HG02870 (cell line): Measurements from ENCODE around the gene SLC22A5.
A peak's percentile ranks its signal among the peaks of the same experiment; 100 is the strongest.
"Not testable (repeated sequence)": the region's sequence is repeated elsewhere in the genome, so short reads cannot be mapped to it uniquely, and the experiment has no call there.

Source experiments
- ATAC-seq: cut with Tn5 transposase; IDR thresholded peaks from one replicate; pipeline ENCODE4 v1.9.1; 2021; ENCODE audit warnings: mild to moderate bottlenecking, moderate library complexity; ENCODE audit not compliant: unreplicated experiment

Gene SLC22A5

DNA sequence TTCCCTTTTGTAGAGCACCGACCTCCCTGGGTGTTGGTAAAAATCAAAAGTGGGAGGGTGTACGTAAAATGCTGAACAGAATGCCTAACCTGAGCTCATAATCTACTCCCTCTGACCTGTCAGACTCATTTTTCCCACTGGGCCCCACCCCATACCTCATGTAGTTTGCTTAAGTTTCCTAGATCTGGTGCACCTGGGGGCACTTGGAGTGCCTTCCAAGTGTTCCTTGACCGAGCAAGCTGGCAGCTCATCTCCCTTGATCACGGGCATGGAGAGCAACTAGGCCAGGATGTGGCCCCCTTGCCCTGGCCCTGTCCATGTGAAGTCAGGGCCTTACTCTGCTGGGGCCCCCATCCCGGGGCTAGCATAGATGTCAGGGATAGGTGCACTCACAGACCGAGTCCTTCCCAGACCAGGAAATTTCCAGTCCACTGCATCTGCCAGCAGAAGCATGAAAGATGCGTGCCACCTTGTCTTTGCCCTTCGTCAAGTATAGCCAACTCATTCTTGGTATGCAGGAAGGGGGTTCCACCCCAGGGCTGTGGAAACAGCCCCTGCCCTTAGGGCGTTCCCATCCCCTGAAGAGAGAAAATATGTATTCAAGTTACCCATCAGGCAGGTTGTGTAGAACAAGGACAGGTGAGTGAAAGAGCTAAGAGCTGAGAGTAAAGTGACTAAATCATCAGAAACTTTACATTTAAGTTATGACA is 41.9 kb downstream of the SLC22A5 start:
- ATAC-seq = peak; percentile 10

DNA sequence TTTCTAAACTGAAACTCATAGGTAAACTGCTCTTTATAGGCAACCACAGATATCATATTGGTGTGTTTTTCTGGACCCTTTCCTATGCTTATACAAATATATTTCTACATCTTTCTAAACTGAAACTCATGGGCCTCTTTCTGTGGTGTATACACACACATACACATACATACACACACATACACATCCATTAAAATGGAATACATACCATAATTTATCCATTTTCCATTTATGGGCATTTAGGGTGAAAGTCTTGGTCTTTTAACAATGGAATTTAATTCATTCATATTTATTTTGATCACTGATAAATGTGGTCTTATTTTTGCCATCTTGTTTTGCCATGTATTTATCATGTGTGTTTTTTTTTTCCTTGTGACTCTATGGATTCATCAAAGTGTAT is 44.1 kb downstream of the SLC22A5 start:
- no peak for ATAC-seq

DNA sequence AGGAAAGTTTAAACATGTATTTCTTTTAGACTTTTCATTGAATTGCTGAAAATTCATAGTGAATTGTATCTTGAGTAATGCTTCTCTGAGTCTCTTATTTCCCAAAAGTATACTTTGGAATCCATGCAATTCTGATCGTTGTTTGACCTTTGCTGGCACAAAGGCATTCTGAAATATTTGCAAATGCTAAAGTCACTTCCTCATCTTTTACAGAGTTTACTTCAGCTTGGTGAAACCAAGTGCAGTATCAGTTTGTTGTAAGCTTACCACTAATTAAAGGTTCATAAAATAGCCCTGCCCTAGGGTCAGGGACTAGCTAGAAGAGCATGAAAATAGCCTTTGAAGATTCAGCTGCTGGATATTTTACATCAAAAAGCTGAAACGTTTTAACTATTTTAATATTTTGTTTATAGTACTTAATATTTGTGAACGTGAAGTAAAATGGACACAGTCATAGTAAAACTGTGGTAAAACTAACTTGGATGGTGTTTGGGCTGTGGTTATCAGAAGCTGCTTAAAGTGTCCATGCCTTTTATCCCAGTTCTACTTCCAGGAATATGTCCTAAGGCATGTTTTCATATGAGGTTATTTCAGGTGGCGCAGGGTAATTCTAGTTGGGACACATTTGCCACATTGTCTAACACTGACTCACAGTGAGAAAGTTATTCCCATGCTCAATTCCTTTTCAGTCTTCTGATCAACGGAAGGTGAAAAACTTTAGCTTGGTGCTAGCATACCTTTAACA is 45.3 kb downstream of the SLC22A5 start:
- no peak for ATAC-seq

DNA sequence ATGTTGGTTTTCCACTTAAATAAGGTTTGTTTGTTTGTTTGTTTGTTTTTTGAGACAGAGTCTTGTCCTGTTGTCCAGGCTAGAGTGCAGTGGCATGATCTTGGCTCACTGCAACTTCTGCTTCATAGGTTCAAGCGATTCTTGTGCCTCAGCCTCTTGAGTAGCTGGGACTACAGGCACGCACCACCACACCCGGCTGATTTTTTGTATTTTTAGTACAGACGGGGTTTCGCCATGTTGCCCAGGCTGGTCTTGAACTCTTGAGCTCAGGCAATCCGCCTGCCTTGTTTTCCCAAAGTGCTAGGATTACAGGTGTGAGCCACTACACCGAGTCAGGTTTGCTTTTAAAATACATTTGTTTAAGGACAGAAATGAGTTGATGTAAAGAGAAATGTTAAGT is 46.0 kb downstream of the SLC22A5 start:
- ATAC-seq = not testable (repeated sequence)

DNA sequence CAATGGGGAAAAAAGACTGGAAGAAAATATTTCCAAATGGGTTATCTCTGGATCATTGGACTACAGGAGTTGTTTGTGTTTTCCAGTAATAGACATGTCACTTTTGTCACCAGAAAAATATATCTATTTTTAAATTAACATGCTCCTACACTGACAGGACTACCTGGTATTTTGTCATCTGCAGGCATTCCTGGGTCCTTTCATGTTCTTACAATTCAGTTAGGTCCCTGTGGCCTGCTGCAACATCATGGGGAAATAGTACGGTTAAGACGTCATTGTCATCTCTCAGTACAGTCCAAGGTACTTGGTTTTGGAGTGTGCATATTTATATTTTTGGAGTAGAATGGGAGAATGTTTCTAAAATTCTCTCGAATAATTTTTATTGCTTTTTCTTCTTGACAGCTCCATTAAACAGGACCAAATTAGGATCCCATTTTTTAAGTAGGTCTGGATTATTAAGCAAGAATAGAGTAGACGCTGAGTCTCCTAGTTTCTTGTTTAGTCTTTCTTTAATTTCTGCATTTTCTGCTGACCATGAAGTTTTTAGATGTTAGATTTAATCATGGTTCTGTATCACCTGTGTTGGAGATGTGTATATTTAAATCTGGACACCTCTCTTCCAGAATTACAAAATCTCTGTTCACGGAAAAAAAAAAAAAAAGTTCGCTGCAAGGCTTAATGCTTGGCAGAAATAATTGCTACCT is 46.9 kb downstream of the SLC22A5 start:
- ATAC-seq = no peak

DNA sequence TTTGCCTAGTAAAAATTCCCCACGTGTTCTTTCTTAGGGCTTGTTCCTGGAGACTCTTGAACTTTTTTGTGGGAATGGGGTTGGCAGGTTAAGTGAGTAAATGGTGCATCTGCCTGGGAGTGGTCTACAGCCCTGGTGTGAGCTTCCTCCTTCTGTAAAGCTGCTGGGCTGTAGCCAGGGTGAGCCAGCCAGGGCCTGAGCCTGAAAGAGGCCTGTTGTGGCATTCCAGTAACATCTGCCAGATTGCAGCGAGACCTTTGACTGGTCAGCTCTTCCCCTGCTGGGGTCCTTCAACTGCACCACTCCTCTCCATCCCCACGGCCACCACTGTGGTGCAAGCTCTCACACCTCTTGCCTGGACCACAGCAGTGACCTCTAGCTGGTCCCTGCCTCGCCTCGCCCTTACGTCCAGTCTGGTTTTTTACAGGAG is 47.5 kb downstream of the SLC22A5 start:
- no peak for ATAC-seq

DNA sequence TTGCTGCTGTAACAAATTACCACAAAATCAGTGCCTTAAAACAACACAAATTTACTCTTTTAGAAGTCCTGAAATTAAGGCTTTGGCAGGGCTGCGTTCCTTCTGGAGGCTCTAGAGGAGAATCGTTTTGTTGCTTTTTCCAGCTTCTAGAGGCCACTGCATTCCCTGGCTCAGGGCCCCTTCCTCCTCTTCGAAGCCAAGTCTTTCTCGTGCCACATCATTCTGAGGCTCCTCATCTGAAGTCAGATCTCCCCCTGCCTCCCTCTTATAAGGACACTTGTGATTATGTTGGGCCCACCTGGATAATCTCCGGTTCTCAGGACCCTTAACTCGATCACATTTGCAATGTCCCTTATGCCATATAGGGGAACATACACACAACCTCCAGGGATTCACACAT is 48.0 kb downstream of the SLC22A5 start:
- ATAC-seq = no peak

DNA sequence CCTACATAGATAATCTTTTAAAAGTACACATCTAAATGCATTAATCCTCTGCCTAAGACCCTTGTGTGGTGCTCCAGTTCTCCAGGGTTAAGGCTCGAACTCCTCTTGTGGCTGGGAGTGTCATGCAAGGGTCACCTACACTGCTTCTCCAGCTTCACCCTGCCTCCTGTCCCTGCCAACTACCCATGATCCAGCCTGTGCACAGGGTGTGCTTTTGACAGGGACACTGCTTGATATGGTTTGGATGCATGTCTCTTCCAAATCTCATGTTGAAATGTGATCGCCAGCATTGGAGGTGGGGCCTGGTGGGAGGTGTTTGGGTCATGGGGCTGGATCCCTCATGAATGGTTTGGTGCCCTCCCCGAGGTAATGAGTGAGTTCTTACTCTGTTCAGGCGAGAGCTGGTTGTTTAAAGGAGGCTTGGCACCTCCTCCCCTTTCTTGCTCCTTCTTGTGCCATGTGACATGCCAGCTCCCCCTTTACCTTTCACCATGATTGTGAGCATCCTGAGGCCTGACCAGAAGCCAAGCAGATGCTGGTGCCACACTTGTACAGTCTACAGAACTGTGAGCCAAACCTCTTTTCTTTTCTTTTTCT is 48.5 kb downstream of the SLC22A5 start:
- ATAC-seq = no peak

DNA sequence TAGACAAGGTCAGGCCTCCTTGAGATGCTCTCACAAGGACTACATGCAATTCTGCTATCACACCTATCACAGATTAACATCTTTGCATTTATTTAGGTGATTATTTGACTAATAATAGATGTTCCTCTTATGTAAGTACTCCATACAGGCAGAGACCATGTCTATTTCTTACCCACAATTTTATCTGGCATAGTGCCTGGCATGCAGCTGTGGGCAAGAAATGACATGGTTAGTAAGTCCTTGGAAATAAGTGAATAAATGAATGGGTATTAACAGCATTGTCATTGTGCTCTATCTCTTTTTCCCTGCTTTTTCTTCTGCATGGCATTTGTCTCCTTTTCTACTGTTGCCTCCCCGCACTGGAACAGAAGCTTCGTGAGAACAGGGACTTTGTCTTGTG is 49.4 kb downstream of the SLC22A5 start:
- ATAC-seq = no peak

DNA sequence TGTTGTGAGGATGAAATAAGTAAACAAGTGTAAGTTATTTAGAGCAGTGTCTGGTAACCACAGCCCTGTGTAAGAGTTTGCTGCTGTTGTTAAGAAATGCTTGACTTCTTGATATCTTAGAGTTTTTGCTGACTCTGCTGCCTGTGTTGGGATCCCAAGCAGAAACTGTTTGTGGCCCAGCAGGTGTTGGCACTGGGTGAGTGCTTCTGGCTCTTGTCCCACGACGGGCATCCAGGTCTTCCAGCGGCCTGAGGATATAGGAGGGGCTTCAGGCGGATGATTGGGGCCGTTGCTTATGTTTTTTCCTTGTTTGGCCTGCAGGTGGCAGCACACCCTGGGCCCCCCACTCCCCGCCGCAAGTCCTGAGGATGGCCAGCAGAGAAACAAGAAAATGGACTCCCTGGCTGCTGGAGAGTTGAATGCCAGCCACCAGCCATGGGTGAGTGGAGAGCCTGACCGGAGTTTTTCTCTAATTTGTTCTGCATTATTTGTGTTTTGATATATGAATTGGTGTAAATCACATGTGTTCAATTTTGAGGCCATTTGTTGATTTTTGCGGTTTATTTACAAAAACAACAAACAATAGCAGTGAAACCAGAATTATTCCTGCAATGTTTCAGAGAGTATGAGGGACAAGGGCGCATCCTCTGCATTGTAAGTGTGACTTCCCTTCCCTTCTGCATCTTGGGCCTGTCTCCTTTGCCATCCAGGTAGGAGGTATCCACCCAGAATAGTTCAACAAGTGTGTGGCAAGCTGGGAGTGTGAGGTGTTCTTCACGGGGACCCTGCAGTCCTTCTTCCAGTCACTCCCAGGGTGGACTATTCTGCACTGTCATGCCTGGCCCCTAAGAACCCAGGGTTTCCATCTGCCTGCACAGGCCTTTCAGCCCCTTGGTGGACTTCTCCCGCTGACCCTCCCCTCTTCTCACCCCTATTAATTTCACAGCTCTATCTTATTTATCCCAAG is 50.3 kb downstream of the SLC22A5 start:
- ATAC-seq = no peak

DNA sequence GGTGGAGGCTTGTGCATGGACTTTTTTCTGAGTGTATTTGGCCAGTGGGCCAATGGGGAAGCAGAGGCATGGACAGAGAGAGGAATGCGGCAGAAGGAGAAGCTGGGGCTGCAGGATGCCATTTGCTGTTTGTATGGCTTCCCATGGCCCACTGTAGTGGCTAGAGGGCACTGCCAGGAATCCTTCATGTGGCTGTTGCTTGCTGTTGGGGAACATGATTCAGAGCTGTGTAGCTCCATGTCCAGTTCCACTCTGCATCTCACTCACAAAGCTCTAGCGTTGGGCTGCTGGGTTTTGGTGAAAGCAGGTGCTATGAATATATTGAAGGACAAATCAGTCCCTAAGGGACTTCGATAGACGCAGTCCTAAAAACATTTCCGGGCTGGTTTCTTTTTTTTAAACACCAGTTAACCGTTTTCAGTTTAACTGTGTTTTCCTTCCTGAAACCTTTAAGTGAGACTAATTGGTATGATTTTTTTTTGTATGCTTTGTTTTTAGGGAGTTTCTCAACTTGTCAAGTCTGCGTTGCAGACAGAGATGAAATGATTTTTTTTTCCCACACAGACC is 51.3 kb downstream of the SLC22A5 start:
- peak; percentile 38 for ATAC-seq

DNA sequence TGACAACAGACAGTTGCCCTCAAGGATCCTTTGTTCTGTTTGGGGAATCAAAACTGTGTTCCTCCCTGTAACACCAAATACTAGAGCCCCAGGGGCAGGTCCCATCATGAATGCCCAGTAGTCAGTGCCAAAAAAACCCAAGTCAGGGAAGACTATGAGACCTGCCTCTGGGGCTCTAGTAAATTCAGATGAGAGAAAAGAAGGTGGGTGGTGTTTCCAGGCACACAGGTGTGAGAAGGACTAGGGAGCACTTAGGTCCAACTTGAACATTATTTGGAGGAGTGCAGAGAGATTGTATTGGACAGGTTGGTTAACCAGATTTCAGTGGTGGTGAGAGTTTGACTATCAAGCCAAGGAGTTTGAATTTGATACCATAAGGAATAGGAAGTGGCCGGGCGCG is 52.0 kb downstream of the SLC22A5 start:
- ATAC-seq = no peak

DNA sequence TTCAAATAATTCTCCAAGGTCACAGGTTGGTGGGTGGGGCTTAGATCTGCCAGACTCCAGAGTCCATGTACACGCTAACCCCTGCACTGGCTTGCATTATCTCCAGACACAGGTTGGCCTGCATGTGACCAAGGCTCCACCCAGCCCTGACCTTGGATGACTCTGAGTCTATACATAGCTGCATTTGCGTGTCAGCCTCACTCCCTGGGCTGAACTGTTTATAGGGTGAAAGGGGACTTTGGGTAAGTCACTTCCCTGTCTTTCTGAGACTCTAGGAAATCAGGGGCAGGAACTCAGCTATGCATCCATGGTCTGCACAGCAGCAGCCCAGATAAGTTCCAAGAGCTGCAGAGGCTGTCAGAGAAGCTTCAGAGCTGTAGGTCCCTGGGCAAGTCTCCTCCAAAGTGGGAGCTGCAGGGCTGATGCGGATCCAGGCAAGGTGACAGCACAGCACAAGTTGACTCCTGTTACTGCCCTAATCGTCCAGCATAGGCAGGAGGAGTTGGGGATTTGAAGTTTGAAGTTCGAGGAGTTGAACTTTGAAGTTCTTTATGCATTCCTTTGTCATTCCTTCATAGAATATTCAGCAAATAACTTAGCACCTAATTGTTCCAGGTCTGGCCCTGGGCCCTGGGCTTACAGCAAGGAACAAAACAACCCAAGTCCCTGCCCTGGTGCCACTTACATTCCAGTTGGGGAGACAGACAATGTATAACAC is 53.4 kb downstream of the SLC22A5 start:
- ATAC-seq = peak; percentile 32

DNA sequence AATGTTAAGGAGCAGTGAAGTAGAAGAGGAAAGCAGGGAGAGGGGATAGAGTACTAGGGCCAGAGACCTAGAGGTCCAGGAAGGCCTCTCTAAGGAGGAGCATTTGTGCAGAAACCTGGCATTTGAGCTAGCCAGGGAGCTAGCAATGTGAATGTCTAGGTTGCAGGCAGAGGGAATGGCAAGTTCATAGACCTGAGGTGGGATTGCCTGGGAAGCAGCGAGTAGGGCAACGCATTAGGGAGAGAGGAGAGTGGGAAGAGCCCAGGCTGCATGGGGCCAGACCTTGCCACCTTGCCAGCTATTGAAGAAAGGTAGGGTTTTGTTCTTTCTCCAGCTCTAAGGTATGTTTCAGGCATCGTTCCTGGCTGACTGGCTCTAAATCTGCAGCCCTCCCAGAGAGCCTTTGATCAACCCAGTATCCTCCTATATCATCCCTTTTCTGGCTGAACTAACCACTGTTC is 54.0 kb downstream of the SLC22A5 start:
- ATAC-seq = no peak

DNA sequence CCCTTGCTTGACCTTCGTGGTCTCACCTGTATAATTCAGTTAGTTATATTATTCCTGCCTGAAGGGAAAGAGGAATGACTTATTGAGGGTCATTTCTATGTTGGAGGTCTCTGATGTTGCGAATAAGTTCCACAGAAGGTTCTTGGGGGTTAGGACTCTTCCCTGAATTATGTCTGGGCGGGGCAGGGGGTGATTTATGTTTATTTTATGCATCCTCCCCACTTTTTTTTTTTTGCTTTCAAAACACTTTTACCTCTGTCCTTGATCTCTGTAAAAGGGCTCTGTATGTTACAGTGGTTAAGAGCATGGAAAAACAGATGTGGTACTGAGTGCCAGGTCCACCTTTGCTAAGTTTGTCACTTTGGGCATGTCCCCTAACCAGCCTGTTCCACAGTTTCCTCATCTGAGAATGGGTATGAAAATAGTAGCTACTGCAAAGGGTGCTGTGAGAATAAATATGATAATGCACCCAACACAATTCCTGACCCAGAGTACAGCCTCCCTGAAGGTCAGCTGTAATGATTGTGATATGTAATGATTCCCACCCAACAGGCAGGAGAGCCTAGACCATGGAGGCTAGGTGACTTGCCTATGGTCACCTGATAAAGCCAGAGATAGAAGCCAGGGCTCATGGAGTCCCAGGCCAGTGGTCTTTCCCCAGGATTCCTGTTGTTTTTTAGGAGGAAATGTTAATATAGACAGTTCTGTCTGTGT is 54.8 kb downstream of the SLC22A5 start:
- ATAC-seq = no peak

DNA sequence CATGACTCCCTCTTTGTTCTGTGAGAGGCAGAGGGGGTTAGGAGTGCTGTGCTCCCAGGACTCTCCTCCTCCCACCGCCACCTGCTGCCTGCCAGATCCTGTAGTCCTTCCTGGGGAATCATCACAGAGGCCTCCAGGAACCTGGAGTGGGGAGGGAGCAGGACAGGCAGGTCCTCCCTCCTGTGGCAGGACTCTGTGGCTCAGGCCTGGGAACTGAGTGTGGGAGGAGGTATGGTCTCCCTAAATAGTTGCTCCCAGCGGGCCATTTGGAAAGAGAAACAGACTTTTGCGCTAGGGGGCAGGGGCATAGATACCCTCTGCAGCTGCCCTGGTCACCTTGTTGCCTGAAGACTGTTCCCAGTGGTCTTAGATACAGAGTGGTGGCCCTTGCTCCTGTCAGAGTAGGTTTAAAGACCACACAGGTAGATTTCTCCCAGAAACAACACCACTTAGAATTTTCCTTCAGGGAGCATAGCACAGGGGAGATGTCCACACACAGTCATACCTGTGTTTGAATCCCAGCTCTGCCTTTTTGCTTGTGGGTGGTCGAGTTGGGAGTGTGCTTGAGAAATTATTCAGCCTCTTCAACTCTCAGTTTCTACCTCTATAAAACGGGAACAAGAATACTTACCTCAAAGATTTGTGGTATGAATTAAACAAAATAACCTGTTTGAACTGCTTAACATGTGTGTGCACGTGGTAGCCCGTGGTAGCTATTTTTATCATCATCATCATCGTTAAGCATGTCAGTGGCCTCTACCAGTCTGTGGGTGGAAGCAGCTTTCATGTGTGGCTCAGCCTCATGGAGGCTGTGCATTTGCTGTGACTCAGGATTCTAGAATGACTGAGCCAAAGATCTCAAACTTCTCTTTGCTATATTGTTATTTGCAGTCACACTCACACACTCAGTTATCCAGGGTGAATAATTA is 55.8 kb downstream of the SLC22A5 start:
- ATAC-seq = peak; percentile 52

DNA sequence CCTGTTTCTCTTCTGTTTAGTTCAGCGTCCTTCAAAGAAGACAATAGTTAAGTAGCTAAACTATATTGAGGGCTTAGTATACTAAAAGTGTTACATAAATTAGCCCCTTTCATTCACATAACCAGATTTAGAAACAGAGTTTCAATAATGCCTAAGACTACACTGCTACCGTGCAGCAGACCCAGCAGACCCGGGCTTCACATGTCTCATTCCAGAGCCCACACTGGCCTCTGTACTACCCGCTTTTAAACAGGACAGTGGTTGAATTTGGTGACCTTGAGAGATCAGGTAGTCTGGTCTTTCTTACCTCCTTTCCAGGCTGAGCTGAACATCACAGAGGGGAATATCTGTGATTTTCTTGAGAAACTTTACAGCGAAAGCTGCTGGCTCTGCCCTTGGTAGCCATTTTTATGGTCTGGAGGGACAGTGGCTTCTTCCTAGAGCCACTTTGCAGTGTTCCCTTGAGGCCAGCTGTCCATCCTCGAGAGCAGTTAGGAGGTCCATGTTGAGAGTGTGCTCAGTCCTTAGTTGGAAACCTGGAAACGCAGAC is 56.5 kb downstream of the SLC22A5 start:
- ATAC-seq = no peak
